ACC112 (cell line): Measurements from ENCODE around the gene CCDC180.

Source experiments
- H2AFZ ChIP-seq: fragments of 200-600 bp; sonication (generic); one replicate; pipeline ENCODE4 v1.6.0; 2017; ENCODE audit warnings: antibody characterized with exemption, low read length; ENCODE audit not compliant: unreplicated experiment
- H3K27ac ChIP-seq: fragments of 200-600 bp; sonication (generic); 2 replicates; pipeline ENCODE4 v1.5.1; 2014; ENCODE audit warnings: low read depth, mild to moderate bottlenecking, antibody characterized with exemption, low read length, moderate library complexity
- H3K27me3 ChIP-seq: fragments of 200-600 bp; sonication (generic); 2 replicates; pipeline ENCODE4 v1.6.1; 2014; ENCODE audit warnings: mild to moderate bottlenecking, antibody characterized with exemption, low read length, moderate library complexity, mixed read lengths; ENCODE audit not compliant: insufficient read depth
- H3K36me3 ChIP-seq: fragments of 200-600 bp; sonication (generic); 2 replicates; pipeline ENCODE4 v1.6.1; 2016; ENCODE audit warnings: mild to moderate bottlenecking, antibody characterized with exemption, low read length, moderate library complexity, mixed read lengths; ENCODE audit not compliant: insufficient read depth
- H3K4me1 ChIP-seq: fragments of 200-600 bp; sonication (generic); one replicate; pipeline ENCODE4 v1.6.1; 2016; ENCODE audit warnings: low read length, mixed read lengths; ENCODE audit not compliant: insufficient read depth, unreplicated experiment, control insufficient read depth
- H3K4me3 ChIP-seq: fragments of 200-600 bp; sonication (generic); 2 replicates; pipeline ENCODE4 v1.5.1; 2014; ENCODE audit warnings: mild to moderate bottlenecking, low read depth, low read length
- H3K79me2 ChIP-seq: fragments of 200-600 bp; sonication (generic); one replicate; pipeline ENCODE4 v1.6.0; 2016; ENCODE audit warnings: low read length; ENCODE audit not compliant: control insufficient read depth, unreplicated experiment, insufficient read depth

The CCDC180 gene

DNA sequence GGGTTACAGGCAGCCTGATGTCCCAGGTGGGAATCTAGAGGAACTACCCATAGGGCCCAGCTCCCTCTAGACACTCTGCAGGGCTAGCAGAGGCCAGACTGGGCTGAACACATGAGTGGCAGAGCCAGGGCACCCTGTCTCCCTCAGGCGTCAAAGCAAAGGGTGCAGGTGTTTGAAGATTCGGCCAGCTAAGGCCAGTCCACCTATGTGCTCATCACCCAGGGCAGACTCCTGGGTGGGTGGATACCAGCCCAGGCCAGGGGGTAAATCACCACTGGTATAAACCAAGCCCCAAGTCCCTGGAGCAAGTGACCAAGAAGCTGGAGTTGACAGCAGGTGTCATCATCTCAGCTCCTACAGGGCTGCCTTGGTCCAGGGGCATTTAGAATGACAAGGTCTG lies 3.4 kb downstream of the CCDC180 start:
- H2AFZ ChIP-seq = no peak overlapping the region
- no peak overlapping the region for H3K27ac ChIP-seq
- peaks cover 4% of the 10 kb centered on the region for H3K4me1 ChIP-seq
- H3K27me3 ChIP-seq = no peaks in the 10 kb centered on the region
- no peaks in the 10 kb centered on the region for H3K36me3 ChIP-seq
- H3K4me3 ChIP-seq = no peak overlapping the region
- H3K79me2 ChIP-seq = no peaks in the 10 kb centered on the region

DNA sequence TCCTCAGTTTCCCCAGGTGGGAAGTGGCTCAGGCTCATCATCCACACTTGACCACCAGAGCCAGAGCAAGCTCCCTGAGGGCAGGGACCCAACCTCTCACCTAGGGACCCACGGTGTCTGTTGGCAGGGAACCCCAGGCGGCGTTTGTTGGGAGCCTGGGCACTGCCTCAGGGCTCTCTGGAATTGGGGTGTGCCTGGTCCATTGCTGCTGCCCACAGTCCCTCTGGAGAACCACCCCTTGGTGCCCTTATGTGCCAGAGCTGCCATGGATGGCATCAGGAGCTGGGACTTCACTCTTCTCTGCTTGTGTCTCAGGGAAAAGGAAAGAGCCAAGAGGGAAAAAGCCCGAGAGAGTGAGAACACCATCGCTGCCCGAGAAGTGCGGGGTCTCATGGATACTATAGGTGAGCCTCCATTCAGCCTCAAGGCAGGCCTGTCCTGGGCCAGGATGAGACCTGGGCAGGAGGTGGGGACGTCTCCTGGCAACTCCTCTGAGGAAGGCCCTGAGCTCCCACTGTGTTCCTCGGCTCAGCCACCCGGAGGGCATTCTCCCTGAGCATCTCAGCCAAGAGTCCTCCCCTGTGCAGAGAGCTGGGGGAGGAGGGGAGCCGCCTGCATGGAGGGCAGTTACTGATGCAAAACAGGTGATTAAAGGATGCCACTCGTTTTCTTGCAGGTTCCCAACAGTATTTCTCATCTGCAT lies 4.5 kb downstream of the CCDC180 start:
- no peak overlapping the region for H3K4me3 ChIP-seq
- H3K27ac ChIP-seq = no peak overlapping the region
- H3K27me3 ChIP-seq = no peaks in the 10 kb centered on the region
- H3K79me2 ChIP-seq = no peaks in the 10 kb centered on the region
- H3K36me3 ChIP-seq = no peaks in the 10 kb centered on the region
- peaks cover 4% of the 10 kb centered on the region for H3K4me1 ChIP-seq
- no peak overlapping the region for H2AFZ ChIP-seq

GRCh38 chr9:97312556-97312955 lies 5.1 kb downstream of the CCDC180 start:
- no peak overlapping the region for H2AFZ ChIP-seq
- no peaks in the 10 kb centered on the region for H3K27me3 ChIP-seq
- H3K4me1 ChIP-seq = peaks cover 4% of the 10 kb centered on the region
- no peaks in the 10 kb centered on the region for H3K36me3 ChIP-seq
- H3K27ac ChIP-seq = no peak overlapping the region
- H3K79me2 ChIP-seq = no peaks in the 10 kb centered on the region
- H3K4me3 ChIP-seq = no peak overlapping the region

DNA sequence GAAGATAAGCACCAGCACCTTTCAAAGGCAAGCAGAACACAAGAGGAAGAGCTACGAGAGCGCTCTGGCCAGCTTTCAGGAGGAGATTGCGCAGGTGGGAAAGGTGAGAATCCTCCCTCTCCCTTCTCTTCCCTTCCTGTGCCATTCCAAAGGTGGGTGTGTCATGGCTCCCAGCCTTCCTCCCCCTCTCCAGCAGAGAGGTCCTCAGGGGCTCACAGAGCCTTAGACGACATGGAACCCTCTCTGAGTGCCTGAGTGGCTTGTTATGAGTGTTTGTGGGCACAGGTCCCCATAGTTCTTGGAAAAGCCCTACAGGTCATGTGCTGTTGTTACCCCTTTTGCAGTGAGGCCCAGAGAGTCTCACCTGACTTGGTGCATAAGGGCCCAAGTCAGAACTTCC lies 5.8 kb downstream of the CCDC180 start:
- Histone ChIP-seq H3K4me3 (no peak overlapping the region), H2AFZ (no peak overlapping the region), H3K36me3 (no peaks in the 10 kb centered on the region), H3K27me3 (no peaks in the 10 kb centered on the region), H3K79me2 (no peaks in the 10 kb centered on the region), H3K27ac (no peak overlapping the region), H3K4me1 (peaks cover 4% of the 10 kb centered on the region)

- Histone ChIP-seq H3K79me2 (no peaks in the 10 kb centered on the region), H3K27ac (no peak overlapping the region), H3K4me3 (no peak overlapping the region), H3K4me1 (no peaks in the 10 kb centered on the region), H2AFZ (no peak overlapping the region), H3K27me3 (no peaks in the 10 kb centered on the region), H3K36me3 (no peaks in the 10 kb centered on the region)
Measured at GRCh38 chr9:97313746-97314145, 6.3 kb downstream of the CCDC180 start.

DNA sequence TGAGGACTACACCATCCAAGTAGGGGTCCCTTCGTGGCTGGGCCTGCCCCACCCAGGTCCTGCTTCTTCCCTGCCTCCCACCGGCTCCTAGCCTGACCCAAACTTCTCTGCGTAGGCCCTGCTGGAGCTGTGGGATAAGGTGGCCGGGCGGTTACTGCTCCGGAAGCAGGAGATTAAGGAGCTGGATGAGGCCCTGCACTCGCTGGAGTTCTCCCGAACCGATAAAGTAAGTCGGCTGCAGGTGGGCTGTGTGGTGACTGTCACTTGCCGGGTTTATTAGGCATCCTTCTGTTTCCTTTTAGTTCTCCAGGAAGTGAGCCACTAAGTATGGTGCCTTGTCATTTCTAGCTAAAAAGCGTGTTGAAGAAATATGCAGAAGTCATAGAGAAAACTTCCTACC lies 7.0 kb downstream of the CCDC180 start:
- Histone ChIP-seq H3K79me2 (no peaks in the 10 kb centered on the region), H3K4me1 (no peaks in the 10 kb centered on the region), H3K27me3 (no peaks in the 10 kb centered on the region), H3K27ac (no peak overlapping the region), H2AFZ (no peak overlapping the region), H3K36me3 (no peaks in the 10 kb centered on the region), H3K4me3 (no peak overlapping the region)

- no peak overlapping the region for H2AFZ ChIP-seq
- no peaks in the 10 kb centered on the region for H3K4me1 ChIP-seq
- no peaks in the 10 kb centered on the region for H3K79me2 ChIP-seq
- no peaks in the 10 kb centered on the region for H3K27me3 ChIP-seq
- no peak overlapping the region for H3K27ac ChIP-seq
- no peaks in the 10 kb centered on the region for H3K36me3 ChIP-seq
- H3K4me3 ChIP-seq = no peak overlapping the region
Measured at GRCh38 chr9:97315550-97315949, 8.1 kb downstream of the CCDC180 start.

GRCh38 chr9:97316904-97317303 lies 9.4 kb downstream of the CCDC180 start:
- Histone ChIP-seq H3K27ac (no peak overlapping the region), H3K4me3 (no peak overlapping the region), H3K36me3 (no peaks in the 10 kb centered on the region), H3K79me2 (no peaks in the 10 kb centered on the region), H3K27me3 (no peaks in the 10 kb centered on the region), H3K4me1 (no peaks in the 10 kb centered on the region), H2AFZ (no peak overlapping the region)

GRCh38 chr9:97318433-97318832 lies 11.0 kb downstream of the CCDC180 start:
- no peaks in the 10 kb centered on the region for H3K79me2 ChIP-seq
- H3K4me1 ChIP-seq = no peaks in the 10 kb centered on the region
- H2AFZ ChIP-seq = no peak overlapping the region
- no peaks in the 10 kb centered on the region for H3K27me3 ChIP-seq
- no peak overlapping the region for H3K27ac ChIP-seq
- H3K36me3 ChIP-seq = no peaks in the 10 kb centered on the region
- no peak overlapping the region for H3K4me3 ChIP-seq

- Histone ChIP-seq H3K4me3 (no peak overlapping the region), H3K4me1 (no peaks in the 10 kb centered on the region), H3K79me2 (no peaks in the 10 kb centered on the region), H3K27me3 (no peaks in the 10 kb centered on the region), H2AFZ (no peak overlapping the region), H3K36me3 (no peaks in the 10 kb centered on the region), H3K27ac (no peak overlapping the region)
Measured at GRCh38 chr9:97319395-97319794, 11.9 kb downstream of the CCDC180 start.

DNA sequence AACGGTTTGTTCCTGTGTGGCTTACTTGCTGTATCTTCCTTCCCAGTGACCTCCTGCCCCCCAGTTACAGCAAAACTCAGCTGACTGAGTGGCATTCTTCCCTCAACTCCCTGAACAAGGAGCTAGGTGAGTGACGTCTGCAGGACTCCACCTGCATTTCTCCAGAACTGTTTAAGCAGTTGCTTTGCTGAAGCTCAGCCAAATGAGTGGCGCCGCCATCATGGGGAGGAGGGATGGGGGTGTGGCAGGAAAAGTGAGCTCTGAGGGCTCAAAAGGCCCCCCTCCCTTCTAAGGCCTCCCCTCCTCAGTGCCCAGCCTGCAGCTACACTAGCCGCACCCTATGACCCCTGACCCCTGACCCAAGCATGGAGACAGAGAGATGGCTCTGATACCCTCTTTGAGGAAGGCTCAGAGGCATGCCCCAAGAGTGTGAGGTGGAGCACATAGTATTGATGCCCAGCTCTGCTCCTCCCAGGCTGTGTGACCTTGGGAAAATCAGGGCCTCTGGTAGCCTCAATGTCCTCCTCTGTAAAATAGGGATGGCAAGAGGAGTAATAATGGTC lies 12.7 kb downstream of the CCDC180 start:
- no peaks in the 10 kb centered on the region for H3K4me1 ChIP-seq
- H3K27ac ChIP-seq = no peak overlapping the region
- no peaks in the 10 kb centered on the region for H3K36me3 ChIP-seq
- H2AFZ ChIP-seq = no peak overlapping the region
- H3K79me2 ChIP-seq = no peaks in the 10 kb centered on the region
- no peak overlapping the region for H3K4me3 ChIP-seq
- H3K27me3 ChIP-seq = no peaks in the 10 kb centered on the region
